PC-9 (cell line): Measurements from ENCODE around the gene ANKRD1. TPM values are rescaled to one million over a fixed set of nuclear protein-coding genes. Genes with fewer than 3 reads are reported as not detected.
A peak's percentile ranks its signal among the peaks of the same experiment; 100 is the strongest.

Experiments used
- BruUV-seq: library from RNA; stranded (reverse); fragments of 400-500 nt; replicated peaks from 2 replicates; lab custom pipeline; 2021; lab: Mats Ljungman, UMichigan
- CTCF ChIA-PET: fragments of 300-600 bp; sonication (Branson Sonifier 250); formaldehyde crosslinking; loops from one replicate; lab custom pipeline; 2022; ENCODE audit warnings: antibody characterized with exemption; lab: Charles Lee
- POLR2A ChIA-PET: fragments of 300-600 bp; sonication (Branson Sonifier 250); formaldehyde crosslinking; loops from one replicate; lab custom pipeline; 2022; ENCODE audit warnings: antibody characterized with exemption; ENCODE audit not compliant: unreplicated experiment; lab: Charles Lee
- DNase-seq, 2 experiments: peaks; one replicate each; pipeline versions ENCODE4 v3.0.0 to v3.0.0-alpha.2; 2015 to 2022; ENCODE audit warnings: mixed read lengths in 1 of 2
- H2AFZ ChIP-seq: fragments of 200-600 bp; sonication (generic); 2 replicates; pipeline ENCODE4 v1.8.1; 2017; ENCODE audit warnings: antibody characterized with exemption
- H3F3A ChIP-seq: fragments of 200-600 bp; sonication (generic); 2 replicates; pipeline ENCODE4 v1.8.1; 2017; ENCODE audit warnings: antibody characterized with exemption, mild to moderate bottlenecking, low read depth; ENCODE audit not compliant: insufficient read depth
- H3K27ac ChIP-seq: fragments of 200-600 bp; sonication (generic); 2 replicates; pipeline ENCODE4 v1.6.1; 2016; ENCODE audit warnings: mixed run types
- H3K27me3 ChIP-seq: fragments of 200-600 bp; sonication (generic); 2 replicates; pipeline ENCODE4 v1.6.1; 2016; ENCODE audit warnings: low read depth, mixed run types; ENCODE audit not compliant: insufficient read depth
- H3K36me3 ChIP-seq: fragments of 200-600 bp; sonication (generic); 2 replicates; pipeline ENCODE4 v1.6.1; 2016; ENCODE audit warnings: low read depth, mixed run types
- H3K4me1 ChIP-seq: fragments of 200-600 bp; sonication (generic); replicated peaks from 2 replicates; pipeline ENCODE4 v1.6.1; 2016; ENCODE audit warnings: mixed run types; ENCODE audit not compliant: insufficient read depth
- H3K4me2 ChIP-seq: fragments of 200-600 bp; sonication (generic); 2 replicates; pipeline ENCODE4 v1.6.1; 2017; ENCODE audit warnings: mixed run types
- H3K4me3 ChIP-seq: fragments of 200-600 bp; sonication (generic); 2 replicates; pipeline ENCODE4 v1.6.1; 2016; ENCODE audit warnings: mixed run types
- H3K79me2 ChIP-seq: fragments of 200-600 bp; sonication (generic); 2 replicates; pipeline ENCODE4 v1.6.1; 2017; ENCODE audit warnings: low read depth, mixed run types
- H3K9me2 ChIP-seq: fragments of 200-600 bp; sonication (generic); 2 replicates; pipeline ENCODE4 v1.8.1; 2017; ENCODE audit warnings: mild to moderate bottlenecking; ENCODE audit not compliant: insufficient read depth
- H3K9me3 ChIP-seq: fragments of 200-600 bp; sonication (generic); 2 replicates; pipeline ENCODE4 v1.8.1; 2016; ENCODE audit warnings: low read depth; ENCODE audit not compliant: insufficient read depth
- H4K20me1 ChIP-seq: fragments of 200-600 bp; sonication (generic); 2 replicates; pipeline ENCODE4 v1.8.1; 2017; ENCODE audit not compliant: insufficient read depth
- CTCF ChIP-seq: fragments of 200-600 bp; sonication (generic); conservative IDR thresholded peaks from 2 replicates; pipeline ENCODE4 v1.6.1; 2017; ENCODE audit warnings: mixed run types, antibody characterized with exemption, mild to moderate bottlenecking, moderate library complexity
- EZH2 ChIP-seq: fragments of 200-600 bp; sonication (generic); IDR thresholded peaks from 2 replicates; pipeline ENCODE4 v1.8.0; 2017; ENCODE audit warnings: antibody characterized with exemption, low read depth
- intact Hi-C: fragments of 100-400 bp; cut with micrococcal nuclease; formaldehyde crosslinking; loops from one replicate; pipeline ENCODE4 v1.10.0; 2022; ENCODE audit not compliant: unreplicated experiment
- total RNA-seq: library from RNA; stranded (reverse); gene quantifications from 2 replicates; pipeline ENCODE4 v1.2.3, GENCODE V29; 2021

ANKRD1 gene
- total RNA-seq, 1 experiment from 2014 or later = 6.7 TPM

- no peaks in the 10 kb centered on the region for H3K36me3 ChIP-seq
- H3K27me3 ChIP-seq = no peaks in the 10 kb centered on the region
- H3K27ac ChIP-seq = peak overlapping the region; percentile 93
- H3K4me2 ChIP-seq = peak overlapping the region; percentile 68
- H3K9me3 ChIP-seq = no peaks in the 10 kb centered on the region
- intact Hi-C loops = loop anchor here (1.0 to 10.0 kb wide), 3 partner anchors 9 to 685 kb away; partner anchors contain the start of gene ANKRD1
- no peak overlapping the region; the same call in 1 of the 2 replicates for H2AFZ ChIP-seq
- H4K20me1 ChIP-seq = no peaks in the 10 kb centered on the region
- H3K4me3 ChIP-seq = peak overlapping the region; percentile 23; the same call in 1 of the 2 replicates
- ChIA-PET POLR2A (interaction anchor here (0.6 to 1.0 kb wide), 5 partner anchors 9 to 290 kb away, joined by 5 to 16 read pairs (median 12); partner anchors contain the start of genes ANKRD1 and PCGF5), CTCF (interaction anchor here (0.6 to 0.9 kb wide), 2 partner anchors 18 to 19 kb away, joined by 3 read pairs; no protein-coding TSS in a partner anchor)
- peak; percentile 64 to 91 for DNase-seq
- H3K4me1 ChIP-seq = peaks cover 48% of the 10 kb centered on the region
- TSS peak; percentile 95 for BruUV-seq
- TF ChIP-seq CTCF (no peak), EZH2 (no peak)
- H3F3A ChIP-seq = peaks cover 52% of the 10 kb centered on the region
- H3K9me2 ChIP-seq = 0 out of 2 replicates have a peak, but pooled peaks cover 8% of the 10 kb centered on the region
- H3K79me2 ChIP-seq = no peaks in the 10 kb centered on the region
These were observed 9.4 kb upstream of the ANKRD1 start for GRCh38 chr10:90930070-90930837.

- H2AFZ ChIP-seq = no peak overlapping the region
- H3K9me3 ChIP-seq = no peaks in the 10 kb centered on the region
- BruUV-seq = no TSS peak
- H3K4me2 ChIP-seq = peak overlapping the region; percentile 68
- ChIA-PET POLR2A (interaction anchor here (0.6 kb wide), 2 partner anchors 18 to 291 kb away, joined by 5 to 12 read pairs; partner anchors contain the start of gene PCGF5), CTCF (no interaction called here)
- H3K36me3 ChIP-seq = no peaks in the 10 kb centered on the region
- H3K27ac ChIP-seq = peak overlapping the region; percentile 93
- no peak overlapping the region for H3K4me3 ChIP-seq
- H3K27me3 ChIP-seq = no peaks in the 10 kb centered on the region
- H3K4me1 ChIP-seq = peaks cover 48% of the 10 kb centered on the region
- TF ChIP-seq EZH2 (no peak), CTCF (no peak)
- peak in 1 of 2 experiments; percentile 4 for DNase-seq
- H4K20me1 ChIP-seq = no peaks in the 10 kb centered on the region
- H3F3A ChIP-seq = peaks cover 52% of the 10 kb centered on the region
- intact Hi-C loops = no loop called here
- no peaks in the 10 kb centered on the region for H3K79me2 ChIP-seq
- 0 out of 2 replicates have a peak, but pooled peaks cover 8% of the 10 kb centered on the region for H3K9me2 ChIP-seq
These were observed 8.3 kb upstream of the ANKRD1 start for GRCh38 chr10:90929179-90929578.

GRCh38 chr10:90927293-90927692 lies 6.4 kb upstream of the ANKRD1 start:
- Histone ChIP-seq H3F3A (peaks cover 44% of the 10 kb centered on the region), H4K20me1 (no peaks in the 10 kb centered on the region), H2AFZ (no peak overlapping the region), H3K4me3 (no peak overlapping the region), H3K9me2 (0 out of 2 replicates have a peak, but pooled peaks cover 8% of the 10 kb centered on the region), H3K9me3 (no peaks in the 10 kb centered on the region), H3K4me2 (no peak overlapping the region), H3K36me3 (no peaks in the 10 kb centered on the region), H3K4me1 (peaks cover 45% of the 10 kb centered on the region), H3K79me2 (no peaks in the 10 kb centered on the region), H3K27ac (no peak overlapping the region), H3K27me3 (no peaks in the 10 kb centered on the region)
- ChIA-PET POLR2A (no interaction called here), CTCF (no interaction called here)
- DNase-seq = no peak
- TF ChIP-seq CTCF (no peak), EZH2 (no peak)
- intact Hi-C loops = no loop called here
- BruUV-seq = no TSS peak
